Epithelial cell of esophagus (primary cell): Measurements from ENCODE around the gene FAM217A.

Experiments
- DNase-seq: peaks from one replicate; pipeline ENCODE4 v3.0.0; 2010; ENCODE audit warnings: low read depth
- H3K4me3 ChIP-seq: 2 replicates; pipeline ENCODE4 v1.5.1; 2011; ENCODE audit warnings: mild to moderate bottlenecking, low read length, control low read depth
- CTCF ChIP-seq: IDR thresholded peaks from 2 replicates; pipeline ENCODE4 v1.5.1; 2011; ENCODE audit warnings: low read depth, mild to moderate bottlenecking, low read length, control low read depth, inconsistent platforms; ENCODE audit not compliant: insufficient read depth; ENCODE audit errors: missing control alignments

FAM217A gene

GRCh38 chr6:4078691-4079471 lies at the start of gene FAM217A:
Gene FAM217A (minus strand): TSS chr6:4079137. CDS start chr6:4077414, 1,723 bp downstream.
- H3K4me3 ChIP-seq = no peak within 1 kb of the TSS
- no peak for TF ChIP-seq CTCF
- no peak for DNase-seq

- no peak for DNase-seq
- no peak for TF ChIP-seq CTCF
- H3K4me3 ChIP-seq = no peak overlapping the region
Measured at GRCh38 chr6:4128072-4128471, 49.1 kb upstream of the FAM217A start.

- no peak overlapping the region for H3K4me3 ChIP-seq
- no peak for TF ChIP-seq CTCF
- DNase-seq = peak; percentile 76
Measured at GRCh38 chr6:4125933-4126864, 47.3 kb upstream of the FAM217A start.

- no peak overlapping the region for H3K4me3 ChIP-seq
- no peak for DNase-seq
- no peak for TF ChIP-seq CTCF
Measured at GRCh38 chr6:4125500-4125899, 46.6 kb upstream of the FAM217A start.

GRCh38 chr6:4124351-4124750 lies 45.4 kb upstream of the FAM217A start:
- no peak for TF ChIP-seq CTCF
- H3K4me3 ChIP-seq = no peak overlapping the region
- no peak for DNase-seq

GRCh38 chr6:4115741-4116140 lies 36.8 kb upstream of the FAM217A start:
- no peak for DNase-seq
- no peak overlapping the region for H3K4me3 ChIP-seq
- TF ChIP-seq CTCF = no peak

GRCh38 chr6:4114123-4114522 lies 35.2 kb upstream of the FAM217A start:
- no peak for TF ChIP-seq CTCF
- DNase-seq = no peak
- H3K4me3 ChIP-seq = no peak overlapping the region
